Activated naive CD4-positive, alpha-beta T cell treated with Interleukin-2 at 50 U/mL for 16 hours (primary cell): ENCODE measurements around the gene GSTP1.
"Not testable (repeated sequence)": the region's sequence is repeated elsewhere in the genome, so short reads cannot be mapped to it uniquely, and the experiment has no call there.

ENCODE experiments used
- DNase-seq: peaks from one replicate; pipeline ENCODE4 v3.0.0-alpha.2; 2020

Gene GSTP1

DNA sequence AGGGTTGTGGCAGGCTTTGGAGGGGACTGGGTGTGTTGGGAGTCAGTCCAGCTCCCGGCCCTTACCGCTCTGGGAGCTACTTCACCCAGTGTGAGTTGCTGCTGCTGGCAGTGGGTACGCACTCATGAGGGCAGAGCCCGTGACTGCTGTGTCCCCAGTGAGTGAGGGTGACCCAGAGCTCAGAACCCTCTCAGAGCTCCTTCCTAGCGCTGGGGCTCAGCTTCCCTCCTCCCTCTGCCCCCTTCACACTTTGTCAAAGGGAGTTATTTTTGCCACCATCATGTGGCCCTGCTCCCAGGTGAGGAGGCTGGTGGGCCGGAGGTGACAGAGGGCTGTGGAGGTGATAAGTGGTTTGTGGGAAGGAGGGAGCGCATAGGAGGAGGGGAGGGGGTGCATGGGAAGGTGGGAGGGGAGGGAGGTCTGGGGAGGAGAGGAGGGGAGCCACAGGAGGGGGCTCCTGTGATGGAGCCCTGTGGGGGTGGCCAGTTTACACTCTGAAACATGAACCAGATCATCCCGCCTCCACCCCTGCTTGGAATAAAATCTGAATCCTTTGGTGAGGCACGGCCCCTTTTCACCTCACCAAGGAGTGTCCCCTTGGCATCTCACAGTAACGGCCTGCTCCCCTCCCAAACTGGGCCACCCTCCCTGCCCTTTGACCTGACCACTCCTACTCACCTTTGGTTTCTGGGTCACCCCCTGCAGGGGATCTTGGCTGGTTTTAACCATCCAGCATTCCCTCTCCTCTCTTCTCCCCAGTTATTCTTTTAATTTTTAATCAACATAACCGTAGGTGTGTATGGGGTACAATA lies 33.0 kb downstream of the GSTP1 start:
- DNase-seq: no peak

DNA sequence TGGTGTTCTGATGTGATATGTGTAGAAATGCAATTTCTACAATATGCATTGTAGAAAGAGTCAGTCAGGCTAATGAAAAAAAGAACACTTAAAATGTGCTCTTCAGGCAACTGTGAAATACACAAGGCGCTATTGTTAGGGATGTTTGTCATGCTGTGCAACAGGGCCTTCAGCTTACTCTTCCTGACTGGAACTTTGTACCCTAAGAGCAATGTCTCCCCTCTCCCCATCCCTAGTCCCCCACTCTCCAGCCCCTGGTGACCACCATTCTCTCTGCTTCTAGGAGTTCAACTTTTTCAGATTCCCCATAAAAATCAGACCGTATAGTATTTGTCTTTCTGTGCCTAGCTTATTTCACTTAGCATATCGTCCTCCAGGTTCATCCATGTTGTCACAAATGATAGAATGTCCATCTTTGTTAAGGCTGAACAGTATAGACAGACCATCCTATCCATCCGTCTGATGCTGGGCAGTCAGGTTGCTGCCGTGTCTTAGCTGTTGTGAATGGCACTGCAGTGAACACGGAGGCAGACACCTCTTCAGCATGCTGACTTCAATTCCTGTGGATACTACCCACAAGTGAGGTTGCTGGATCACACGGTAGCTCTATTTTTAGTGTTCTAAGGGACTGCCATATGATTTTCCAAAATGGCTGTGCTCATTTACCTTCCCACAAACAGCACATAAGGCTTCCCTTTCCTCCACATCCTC lies 33.8 kb downstream of the GSTP1 start:
- DNase-seq: no peak

DNA sequence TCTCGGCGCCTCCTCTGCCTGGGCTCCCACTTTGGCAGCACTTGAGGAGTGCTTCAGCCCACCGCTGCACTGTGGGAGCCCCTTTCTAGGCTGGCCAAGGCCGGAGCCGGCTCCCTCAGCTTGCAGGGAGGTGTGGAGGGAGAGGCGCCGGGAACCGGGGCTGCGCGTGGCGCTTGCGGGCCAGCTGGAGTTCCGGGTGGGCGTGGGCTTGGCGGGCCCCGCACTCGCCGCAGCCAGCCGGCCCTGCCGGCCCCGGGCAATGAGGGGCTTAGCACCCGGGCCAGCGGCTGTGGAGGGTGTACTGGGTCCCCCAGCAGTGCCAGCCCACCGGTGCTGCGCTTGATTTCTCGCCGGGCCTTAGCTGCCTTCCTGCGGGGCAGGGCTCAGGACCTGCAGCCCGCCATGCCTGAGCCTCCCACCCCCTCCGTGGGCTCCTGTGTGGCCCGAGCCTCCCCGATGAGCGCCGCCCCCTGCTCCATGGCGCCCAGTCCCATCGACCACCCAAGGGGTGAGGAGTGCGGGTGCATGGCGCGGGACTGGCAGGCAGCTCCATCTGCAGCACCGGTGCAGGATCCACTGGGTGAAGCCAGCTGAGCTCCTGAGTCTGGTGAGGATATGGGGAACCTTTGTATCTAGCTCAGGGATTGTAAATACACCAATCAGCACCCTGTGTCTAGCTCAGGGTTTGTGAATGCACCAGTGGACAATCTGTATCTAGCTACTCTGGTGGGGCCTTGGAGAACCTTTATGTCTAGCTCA lies 35.5 kb downstream of the GSTP1 start:
- not testable (repeated sequence) for DNase-seq

DNA sequence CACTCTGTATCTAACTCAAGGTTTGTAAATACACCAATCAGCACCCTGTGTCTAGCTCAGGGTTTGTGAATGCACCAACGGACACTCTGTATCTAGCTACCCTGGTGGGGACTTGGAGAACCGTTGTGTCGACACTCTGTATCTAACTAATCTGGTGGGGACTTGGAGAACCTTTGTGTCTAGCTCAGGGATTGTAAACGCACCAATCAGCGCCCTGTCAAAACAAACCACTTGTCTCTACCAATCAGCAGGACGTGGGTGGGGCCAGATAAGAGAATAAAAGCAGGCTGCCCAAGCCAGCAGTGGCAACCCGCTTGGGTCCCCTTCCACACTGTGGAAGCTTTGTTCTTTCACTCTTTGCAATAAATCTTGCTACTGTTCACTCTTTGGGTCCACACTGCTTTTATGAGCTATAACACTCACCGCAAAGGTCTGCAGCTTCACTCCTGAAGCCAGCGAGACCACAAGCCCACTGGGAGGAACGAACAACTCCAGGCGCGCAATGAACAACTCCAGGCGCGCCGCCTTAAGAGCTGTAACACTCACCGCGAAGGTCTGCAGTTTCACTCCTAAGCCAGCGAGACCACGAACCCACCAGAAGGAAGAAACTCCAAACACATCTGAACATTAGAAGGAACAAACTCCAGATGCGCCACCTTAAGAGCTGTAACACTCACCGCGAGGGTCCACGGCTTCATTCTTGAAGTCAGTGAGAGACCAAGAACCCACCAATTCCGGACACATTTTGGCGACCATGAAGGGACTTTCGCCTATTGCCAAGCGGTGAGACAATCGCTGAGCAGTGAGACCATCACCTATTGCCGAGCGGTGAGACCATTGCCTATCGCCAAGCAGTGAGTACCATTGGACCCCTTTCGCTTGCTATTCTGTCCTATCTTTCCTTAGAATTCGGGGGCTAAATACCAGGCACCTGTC lies 36.3 kb downstream of the GSTP1 start:
- DNase-seq: not testable (repeated sequence)

DNA sequence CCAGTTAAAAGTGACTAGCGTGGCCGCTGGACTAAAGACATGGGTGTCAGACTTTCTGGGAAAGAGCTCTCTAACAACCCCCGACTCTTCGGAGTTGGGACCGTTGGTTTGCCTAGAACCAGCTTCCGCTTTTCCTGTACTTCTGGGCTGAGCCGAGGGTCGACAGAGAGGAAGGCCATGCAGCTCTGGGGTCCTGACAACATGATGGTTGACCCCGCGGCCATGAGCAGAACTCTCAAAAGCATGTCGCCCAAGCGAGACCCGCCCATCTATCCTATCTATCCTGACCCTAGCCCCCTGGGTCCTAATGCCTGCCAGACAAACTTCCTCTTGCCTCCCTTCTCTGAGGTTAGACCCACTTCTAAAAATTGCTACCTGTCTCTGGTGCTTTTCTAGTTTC lies 37.0 kb downstream of the GSTP1 start:
- not testable (repeated sequence) for DNase-seq

DNA sequence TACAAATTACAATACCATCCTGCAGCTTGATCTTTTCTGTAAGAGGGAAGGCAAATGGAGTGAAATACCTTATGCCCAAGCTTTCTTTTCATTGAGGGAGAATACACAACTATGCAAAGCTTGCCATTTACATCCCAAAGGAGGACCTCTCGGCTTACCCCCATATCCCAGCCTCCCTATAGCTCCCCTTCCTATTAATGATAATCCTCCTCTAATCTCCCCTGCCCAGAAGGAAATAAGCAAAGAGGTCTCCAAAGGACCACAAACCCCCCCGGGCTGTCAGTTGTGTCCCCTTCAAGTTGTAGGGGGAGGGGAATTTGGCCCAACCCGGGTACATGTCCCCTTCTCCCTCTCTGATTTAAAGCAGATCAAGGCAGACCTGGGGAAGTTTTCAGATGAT lies 38.3 kb downstream of the GSTP1 start:
- not testable (repeated sequence) for DNase-seq

DNA sequence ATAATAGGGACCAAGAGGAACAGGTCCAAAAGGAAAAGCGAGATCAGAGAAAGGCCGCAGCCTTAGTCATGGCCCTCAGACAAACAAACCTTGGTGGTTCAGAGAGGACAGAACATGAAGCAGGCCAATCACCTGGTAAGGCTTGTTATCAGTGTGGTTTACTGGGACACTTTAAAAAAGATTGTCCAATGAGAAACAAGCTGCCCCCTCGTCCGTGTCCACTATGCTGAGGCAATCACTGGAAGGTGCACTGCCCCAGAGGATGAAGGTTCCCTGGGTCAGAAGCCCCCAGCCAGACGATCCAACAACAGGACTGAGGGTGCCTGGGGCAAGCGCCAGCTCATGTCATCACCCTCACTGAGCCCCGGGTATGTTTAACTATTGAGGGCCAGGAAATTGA lies 39.3 kb downstream of the GSTP1 start:
- DNase-seq: not testable (repeated sequence)

DNA sequence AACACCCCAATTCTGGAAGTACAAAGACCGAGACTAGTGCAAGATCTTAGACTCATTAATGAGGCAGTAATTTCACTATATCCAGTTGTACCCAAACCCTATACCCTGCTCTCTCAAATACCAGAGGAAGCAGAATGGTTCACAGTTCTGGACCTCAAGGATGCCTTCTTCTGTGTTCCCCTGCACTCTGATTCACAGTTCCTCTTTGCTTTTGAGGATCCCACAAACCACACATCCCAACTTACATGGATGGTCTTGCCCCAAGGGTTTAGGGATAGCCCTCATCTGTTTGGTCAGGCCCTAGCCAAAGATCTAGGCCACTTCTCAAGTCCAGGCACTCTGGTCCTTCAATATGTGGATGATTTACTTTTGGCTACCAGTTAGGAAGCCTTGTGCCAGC lies 40.2 kb downstream of the GSTP1 start:
- not testable (repeated sequence) for DNase-seq

DNA sequence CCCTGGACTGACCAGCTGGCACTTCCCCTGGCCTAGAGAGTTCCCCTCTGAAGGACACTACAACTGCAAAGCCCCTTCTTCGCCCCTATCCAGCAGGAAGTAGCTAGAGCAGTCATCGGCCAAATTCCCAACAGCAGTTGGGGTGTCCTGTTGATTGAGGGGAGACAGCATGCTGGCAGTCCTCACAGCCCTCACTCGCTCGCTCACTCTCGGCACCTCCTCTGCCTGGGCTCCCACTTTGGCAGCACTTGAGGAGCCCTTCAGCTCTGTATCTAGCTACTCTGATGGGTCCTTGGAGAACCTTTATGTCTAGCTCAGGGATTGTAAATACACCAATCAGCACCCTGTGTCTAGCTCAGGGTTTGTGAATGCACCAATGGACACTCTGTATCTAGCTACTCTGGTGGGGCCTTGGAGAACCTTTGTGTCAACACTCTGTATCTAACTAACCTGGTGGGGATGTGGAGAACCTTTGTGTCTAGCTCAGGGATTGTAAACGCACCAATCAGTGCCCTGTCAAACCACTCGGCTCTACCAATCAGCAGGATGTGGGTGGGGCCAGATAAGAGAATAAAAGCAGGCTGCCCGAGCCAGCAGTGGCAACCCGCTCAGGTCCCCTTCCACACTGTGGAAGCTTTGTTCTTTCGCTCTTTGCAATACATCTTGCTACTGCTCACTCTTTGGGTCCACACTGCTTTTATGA lies 42.7 kb downstream of the GSTP1 start:
- not testable (repeated sequence) for DNase-seq

DNA sequence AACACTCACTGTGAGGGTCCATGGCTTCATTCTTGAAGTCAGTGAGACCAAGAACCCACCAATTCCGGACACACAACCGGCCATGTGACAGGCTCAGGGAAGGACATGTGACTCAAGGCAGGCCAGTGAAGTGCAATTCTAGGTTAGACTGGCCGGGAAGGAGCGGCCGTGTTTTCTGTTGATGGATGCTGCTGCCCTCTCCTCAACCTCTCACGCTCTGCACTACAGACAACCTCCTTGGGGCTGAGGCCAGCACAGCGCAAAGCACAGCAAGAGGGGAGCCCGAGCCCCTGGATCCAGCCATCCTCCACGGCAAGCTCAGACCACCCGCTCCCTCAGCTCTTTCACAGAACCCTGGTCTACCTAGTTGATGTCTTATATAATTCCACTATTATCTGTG lies 43.4 kb downstream of the GSTP1 start:
- DNase-seq: no peak

DNA sequence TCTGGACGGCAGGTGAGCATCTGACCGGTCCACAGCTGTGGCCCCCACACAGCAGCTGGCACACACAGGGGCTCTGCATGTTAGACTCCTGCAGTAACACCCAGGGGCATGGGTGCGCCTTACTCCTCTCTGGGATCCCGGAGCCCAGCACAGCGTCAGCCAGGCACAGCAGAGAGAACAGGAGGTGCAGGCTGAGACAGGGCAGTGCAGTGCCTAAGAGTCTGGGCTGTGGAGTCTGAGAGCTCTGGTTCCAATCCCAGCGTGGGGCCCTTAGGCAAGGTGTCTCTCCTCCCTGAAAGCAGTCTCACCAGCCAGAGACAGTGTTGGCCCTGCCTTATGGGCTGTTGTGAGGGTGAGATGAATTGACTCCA lies 43.8 kb downstream of the GSTP1 start:
- no peak for DNase-seq

DNA sequence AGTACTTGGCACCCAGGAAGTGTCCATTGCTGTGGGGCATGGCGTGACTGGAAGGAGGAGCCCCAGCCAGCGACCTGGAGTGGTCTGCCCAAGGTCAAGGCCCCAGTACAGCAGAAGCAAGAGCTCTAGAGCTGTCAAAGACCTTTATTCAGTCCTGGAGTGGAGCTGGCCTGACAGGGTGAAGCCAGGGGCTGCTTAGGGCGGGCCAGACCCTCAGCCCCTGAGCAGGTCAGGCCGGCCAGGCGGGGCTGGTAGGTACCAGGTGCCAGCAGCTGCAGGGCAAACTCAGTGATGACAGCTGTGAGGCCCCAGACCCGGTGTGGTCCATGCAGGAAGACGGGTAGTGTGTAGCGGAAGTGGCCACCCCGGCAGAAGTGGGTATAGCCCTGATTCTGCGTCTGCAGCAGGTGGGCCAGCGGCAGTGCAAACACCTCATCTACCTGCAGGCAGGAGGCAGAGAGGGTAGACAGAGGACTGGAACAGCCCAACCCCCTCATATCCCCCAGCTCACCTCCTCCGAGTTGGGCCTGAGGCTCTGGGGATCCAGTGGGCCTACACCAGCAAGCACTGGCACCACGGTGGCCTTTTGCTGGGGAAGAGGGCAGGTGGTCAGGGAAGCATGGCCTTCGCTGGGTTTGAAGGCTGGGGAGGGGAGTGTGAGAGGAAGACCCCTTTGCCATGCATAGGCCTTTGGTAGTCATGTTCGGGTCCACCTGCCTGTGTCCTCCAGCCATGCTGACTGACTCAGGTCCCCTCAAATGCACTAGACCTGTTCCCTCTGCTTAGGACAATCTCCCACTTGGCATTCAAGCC lies 44.4 kb downstream of the GSTP1 start:
- no peak for DNase-seq

DNA sequence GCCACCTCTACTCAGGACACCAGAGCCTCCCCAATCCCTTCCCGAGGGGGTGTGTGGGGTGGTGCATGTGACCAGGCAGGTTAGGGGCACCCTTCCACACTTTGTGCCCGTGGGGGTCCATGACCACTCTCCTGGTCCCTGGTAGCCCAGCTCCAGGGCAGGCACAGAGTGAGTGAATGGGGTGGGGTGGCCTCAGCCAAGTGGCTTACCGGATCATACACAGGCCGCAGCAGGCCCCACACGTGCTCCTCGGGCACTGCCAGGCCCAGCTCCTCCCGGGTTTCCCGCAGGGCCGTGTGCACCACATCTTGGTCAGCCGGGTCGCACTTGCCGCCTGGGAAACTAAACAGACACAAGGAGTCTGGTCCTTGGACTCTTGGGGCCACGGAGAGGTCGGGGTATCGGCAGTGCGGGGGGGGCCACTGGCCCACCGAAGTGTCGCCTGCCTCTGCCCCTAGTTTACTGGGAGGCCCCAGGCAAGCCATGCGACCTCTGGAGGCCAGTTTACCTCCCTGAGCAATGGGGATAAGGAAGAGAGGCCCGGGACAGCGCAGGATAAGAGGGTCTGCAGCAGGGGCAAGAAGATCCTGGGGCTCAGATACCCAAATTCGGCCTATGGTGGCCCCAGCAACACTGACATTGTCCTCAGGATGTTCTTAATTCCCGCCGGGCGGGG lies 45.2 kb downstream of the GSTP1 start:
- no peak for DNase-seq

DNA sequence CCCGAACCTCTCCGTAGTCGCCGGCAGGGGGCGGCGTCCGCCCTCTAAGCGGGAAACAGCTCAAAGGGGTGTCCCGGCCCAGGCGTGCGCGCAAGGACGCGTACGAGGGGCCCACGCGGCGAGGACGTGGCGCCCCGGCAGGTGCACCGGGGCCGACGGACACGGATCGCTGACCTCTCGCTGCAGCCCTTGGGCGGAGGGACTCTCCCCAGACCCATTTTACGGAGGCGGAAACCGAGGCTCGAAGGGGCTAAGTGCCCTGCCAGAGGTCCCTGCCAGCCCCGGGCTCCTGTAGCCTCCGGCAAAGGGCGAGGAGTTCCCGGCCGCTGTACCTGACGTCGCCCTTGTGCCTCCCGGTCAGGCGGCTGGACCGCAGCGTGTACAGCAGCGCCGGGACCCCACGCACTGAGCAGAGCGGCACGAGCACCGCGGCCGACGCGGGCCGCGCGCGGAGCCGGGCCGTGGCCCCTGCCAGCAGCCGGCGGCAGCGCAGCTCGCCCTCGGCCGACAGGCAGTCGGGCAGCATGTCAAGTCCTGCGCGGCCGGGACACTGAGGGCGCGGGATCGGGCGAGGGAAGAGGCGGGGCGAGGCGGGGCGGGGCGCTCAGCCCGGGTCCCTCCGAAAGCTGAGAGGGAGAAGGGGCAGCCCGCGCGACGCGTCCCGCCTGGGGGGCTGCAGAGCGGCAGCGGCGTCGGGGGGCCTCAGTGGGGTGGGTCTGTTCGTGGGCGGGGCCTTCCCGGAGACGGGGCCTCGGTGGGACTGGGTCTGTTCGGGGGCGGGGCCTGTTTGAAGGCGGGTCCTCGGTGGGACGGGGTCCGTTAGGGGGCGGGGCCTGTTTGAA lies 46.0 kb downstream of the GSTP1 start, which contains the start of gene NUDT8:
Gene NUDT8, minus strand, starts transcription at position 552 of the 842 bp plus-strand sequence. Its CDS starts 26 bp downstream, at position 526.
- DNase-seq: peak; percentile 91

DNA sequence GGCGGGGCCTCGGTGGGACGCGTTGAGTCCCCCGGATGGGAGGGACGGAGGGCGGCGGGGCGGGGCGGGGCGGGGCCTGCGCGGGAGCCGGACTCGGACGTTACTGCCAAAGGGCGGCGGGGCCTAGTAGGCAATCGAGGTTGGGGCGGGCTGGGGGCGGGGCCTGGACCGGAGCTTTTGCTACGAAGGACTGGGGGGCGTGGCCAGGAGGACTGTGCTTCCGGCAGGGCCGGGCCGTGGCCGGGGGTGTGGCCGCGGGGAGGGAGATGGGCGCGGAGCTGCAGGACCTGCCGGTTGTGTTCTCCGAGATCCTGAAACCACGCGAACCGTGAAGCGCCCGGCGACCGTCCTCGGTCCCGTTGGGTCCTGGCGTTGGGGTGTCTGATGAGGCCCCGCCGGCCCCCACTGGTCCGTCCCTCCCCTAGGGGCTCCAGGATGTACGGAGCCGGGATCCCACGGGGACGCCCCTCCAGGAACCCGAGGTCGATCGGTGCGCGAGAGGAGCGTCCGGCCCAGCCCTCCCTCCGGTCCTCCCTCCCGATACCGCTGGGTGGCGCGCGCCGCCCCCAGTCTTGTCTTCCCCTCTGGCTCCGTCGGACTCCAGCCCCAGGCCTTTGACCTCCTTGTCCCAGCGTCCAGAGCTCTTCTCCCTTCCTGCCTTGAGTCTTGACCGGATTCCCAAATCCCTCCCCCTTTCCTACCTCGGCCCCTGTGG lies 46.8 kb downstream of the GSTP1 start:
- peak; percentile 95 for DNase-seq

DNA sequence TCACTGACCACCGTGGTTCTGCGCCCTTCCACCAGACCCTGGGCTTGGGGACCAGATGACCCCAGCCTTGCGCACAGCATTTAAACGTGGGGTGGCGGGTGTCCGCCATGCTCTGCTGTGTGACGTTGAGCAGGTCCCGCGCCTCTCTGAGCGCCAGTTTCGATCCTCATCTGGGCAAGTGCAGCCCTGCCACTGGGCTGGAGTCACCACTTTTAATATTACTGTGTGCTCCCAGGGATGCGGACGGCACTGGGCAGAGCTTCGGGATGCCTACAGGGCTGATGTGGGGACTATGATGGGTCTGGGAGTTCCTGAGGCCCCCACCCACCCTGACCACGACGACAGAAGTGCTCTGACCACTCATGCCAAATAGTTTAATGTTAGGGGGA lies 47.3 kb downstream of the GSTP1 start:
- DNase-seq: no peak

DNA sequence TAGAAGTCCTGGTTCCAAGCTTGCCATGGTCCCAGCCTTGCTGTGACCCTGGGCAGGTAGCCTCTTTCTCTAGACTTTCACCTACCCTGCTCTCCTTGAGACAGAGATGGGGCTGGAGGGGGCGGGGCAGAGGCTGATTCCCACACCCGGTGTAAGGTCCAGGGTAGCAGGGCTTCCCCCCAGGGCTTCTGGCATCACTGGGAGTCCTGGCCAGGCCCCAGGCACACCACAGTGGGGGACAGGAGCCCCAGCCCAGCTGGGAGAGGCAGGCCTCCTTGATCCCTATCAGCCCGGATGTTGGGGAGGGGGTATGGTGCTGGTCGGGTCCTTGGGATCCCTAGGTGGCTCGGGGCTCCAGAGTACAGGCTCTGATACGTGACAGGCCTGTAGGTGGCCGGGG lies 47.8 kb downstream of the GSTP1 start:
- DNase-seq: no peak

DNA sequence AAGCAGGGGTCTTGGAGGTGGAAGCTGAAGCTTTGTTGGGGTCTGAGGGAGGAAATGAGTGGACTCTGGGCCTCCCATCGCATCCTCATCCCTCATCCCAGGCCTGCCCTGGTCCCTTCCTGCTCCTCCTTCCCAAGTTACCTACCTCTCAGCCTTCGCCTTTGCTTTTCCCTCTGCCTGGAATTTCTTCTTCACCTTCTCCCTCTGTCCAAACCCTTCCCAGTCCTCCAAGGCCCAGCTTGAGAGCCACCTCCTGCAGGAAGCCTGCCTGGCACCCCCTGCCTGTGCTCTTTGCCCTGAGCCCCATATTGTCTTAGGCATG lies 48.2 kb downstream of the GSTP1 start:
- no peak for DNase-seq
